Tibial artery (tissue), 4 donors: ENCODE data around the gene SHISA5.

Experiments
- DNase-seq, 2 donors: peaks; one replicate each; pipeline ENCODE4 v3.0.0-alpha.2; 2019
- H3K27ac ChIP-seq, 2 donors: fragments of 200-600 bp; sonication (generic) in 1 of 2; 1 replicate in 1 of 2; 2 replicates in 1 of 2; pipeline ENCODE4 v1.5.1; 2018 to 2019; ENCODE audit warnings: mild to moderate bottlenecking in 1 of 2
- H3K27me3 ChIP-seq, 2 donors: fragments of 200-600 bp; sonication (generic) in 1 of 2; one replicate each; pipeline versions ENCODE4 v1.5.1 to v1.6.0; 2016 to 2019
- H3K36me3 ChIP-seq, 3 donors: fragments of 200-600 bp; sonication (generic) in 2 of 3; one replicate each; pipeline ENCODE4 v1.5.1; 2016 to 2019; ENCODE audit warnings: mild to moderate bottlenecking in 2 of 3
- H3K4me1 ChIP-seq, 4 donors: fragments of 200-600 bp; sonication (generic) in 2 of 4; 1 replicate in 3 of 4; 2 replicates in 1 of 4; pipeline ENCODE4 v1.5.1; 2016 to 2019
- H3K4me3 ChIP-seq, 2 donors: fragments of 200-600 bp; sonication (generic) in 1 of 2; 1 replicate in 1 of 2; 2 replicates in 1 of 2; pipeline ENCODE4 v1.5.1; 2018 to 2019; ENCODE audit warnings: mild to moderate bottlenecking in 2 of 2
- H3K9me3 ChIP-seq, 3 donors: fragments of 200-600 bp; sonication (generic) in 1 of 3; one replicate each; pipeline ENCODE4 v1.5.1; 2016 to 2019
- intact Hi-C: fragments of 100-400 bp; cut with DNase I; formaldehyde crosslinking; loops from one replicate; pipeline ENCODE4 v1.15.0; 2023; ENCODE audit warnings: low total_unique reads
- TF ChIP-seq, protein P1 (sequence below), 2 experiments: fragments of 200-600 bp in 1 of 2; fragments of 450-650 bp in 1 of 2; IDR thresholded peaks; one replicate each; pipeline ENCODE4 v1.5.1; 2017 to 2019; ENCODE audit warnings: antibody characterized with exemption in 2 of 2, mild to moderate bottlenecking in 1 of 2, moderate library complexity in 1 of 2

The SHISA5 gene

DNA sequence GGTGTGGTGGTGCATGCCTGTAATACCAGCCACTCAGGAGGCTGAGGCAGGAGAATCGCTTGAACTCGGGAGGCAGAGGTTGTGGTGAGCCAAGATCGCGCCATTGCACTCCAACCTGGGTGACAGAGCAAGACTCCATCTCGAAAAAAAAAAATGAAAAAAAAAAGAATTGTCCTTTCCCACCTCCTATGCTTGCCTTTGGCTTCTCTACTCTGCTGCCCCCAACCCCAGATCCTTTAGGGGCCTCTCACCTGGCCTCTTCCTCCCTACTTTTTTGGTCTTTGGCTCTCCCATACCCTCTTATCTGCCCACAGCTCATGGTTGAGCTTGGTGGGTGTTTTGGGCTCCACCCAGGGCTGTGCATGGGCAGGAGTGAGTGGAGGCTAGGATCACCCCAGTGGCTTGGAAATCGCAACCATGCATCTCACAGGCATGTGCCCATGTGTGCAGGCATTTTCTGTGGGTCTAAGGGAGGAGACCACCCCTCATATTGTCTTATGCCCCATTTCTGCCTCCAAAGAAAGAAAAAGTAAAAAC lies 2.1 kb upstream of the SHISA5 start:
- no peaks in the 10 kb centered on the region for H3K9me3 ChIP-seq
- no peak overlapping the region for H3K27ac ChIP-seq
- intact Hi-C loops, result loop anchor here (5.0 kb wide), 1 partner anchor 39 kb away; a partner anchor contains a TSS
- no peak overlapping the region for H3K4me3 ChIP-seq
- H3K4me1 ChIP-seq, result peaks cover 0 to 35% (median 26%) of the 10 kb centered on the region in 4 donors
- peaks cover 0 to under 1% (median 0%) of the 10 kb centered on the region in 3 donors for H3K36me3 ChIP-seq
- H3K27me3 ChIP-seq, result no peaks in the 10 kb centered on the region
- peak in 1 of 2 donors; percentile 33 for DNase-seq
- TF ChIP-seq, protein P1, sequence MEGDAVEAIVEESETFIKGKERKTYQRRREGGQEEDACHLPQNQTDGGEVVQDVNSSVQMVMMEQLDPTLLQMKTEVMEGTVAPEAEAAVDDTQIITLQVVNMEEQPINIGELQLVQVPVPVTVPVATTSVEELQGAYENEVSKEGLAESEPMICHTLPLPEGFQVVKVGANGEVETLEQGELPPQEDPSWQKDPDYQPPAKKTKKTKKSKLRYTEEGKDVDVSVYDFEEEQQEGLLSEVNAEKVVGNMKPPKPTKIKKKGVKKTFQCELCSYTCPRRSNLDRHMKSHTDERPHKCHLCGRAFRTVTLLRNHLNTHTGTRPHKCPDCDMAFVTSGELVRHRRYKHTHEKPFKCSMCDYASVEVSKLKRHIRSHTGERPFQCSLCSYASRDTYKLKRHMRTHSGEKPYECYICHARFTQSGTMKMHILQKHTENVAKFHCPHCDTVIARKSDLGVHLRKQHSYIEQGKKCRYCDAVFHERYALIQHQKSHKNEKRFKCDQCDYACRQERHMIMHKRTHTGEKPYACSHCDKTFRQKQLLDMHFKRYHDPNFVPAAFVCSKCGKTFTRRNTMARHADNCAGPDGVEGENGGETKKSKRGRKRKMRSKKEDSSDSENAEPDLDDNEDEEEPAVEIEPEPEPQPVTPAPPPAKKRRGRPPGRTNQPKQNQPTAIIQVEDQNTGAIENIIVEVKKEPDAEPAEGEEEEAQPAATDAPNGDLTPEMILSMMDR (IDR thresholded peaks at IDR 0.05), result no peak

DNA sequence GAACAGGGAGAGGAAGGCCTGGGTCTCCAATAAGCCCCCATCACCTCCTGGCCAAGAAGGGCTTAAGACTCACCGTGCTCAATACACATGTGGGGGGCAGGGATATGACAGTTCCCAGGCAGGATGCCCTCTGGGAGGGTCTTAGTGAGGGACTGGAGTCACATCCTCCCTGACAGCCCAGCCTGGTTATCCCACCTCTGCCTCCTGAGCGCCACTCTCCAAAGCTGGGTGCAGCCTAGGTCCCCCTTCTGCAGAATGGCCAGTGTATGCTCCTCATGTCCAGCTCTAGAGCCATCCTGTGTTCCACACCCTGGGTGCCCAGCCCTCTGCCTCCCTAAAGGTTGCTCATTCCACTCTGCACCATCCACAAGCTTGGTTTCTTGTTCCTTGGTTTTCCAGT lies 1.2 kb upstream of the SHISA5 start:
- Histone ChIP-seq H3K36me3 (peaks cover 0 to 10% (median 5%) of the 10 kb centered on the region in 3 donors), H3K9me3 (no peaks in the 10 kb centered on the region), H3K4me1 (peaks cover 0 to 35% (median 26%) of the 10 kb centered on the region in 4 donors), H3K27ac (peak overlapping the region; percentile 92 to 99), H3K27me3 (no peaks in the 10 kb centered on the region), H3K4me3 (peak overlapping the region; percentile 75 to 85)
- intact Hi-C loops, result loop anchor here (5.0 kb wide), 1 partner anchor 38 kb away; a partner anchor contains a TSS
- TF ChIP-seq, protein P1 (IDR thresholded peaks at IDR 0.05), result no peak
- DNase-seq, result no peak

DNA sequence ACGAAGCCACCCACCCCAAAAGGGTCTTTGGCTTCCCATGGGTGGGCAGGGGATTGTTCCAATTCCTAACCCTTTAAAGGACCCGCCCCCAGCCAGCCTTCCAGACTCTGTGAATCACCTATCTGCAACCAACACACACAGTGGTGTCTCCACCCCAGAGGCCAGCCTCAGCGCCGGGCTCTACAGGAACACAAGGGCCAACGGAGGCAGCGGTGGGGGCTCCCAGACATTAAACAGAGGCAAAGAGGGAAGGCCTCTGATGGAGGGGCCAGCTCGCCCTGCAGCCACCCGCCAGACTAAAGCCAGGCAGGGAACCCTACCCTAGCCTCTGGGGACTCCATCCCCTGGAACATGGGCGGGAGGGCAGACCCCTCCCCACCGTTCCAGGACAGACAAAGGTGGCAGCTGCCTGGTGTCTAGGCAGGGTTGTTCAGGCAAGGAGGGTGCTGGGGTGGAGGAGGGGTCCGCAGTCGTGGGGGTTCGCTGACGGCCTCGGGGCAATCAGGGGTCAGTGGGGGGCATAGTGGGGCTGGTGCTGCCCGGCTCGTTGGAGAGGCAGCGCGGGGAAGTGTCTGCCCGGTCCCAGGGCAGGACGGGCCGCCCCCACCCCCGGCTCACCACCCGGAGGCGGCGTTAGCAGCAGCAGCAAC lies 448 bp downstream of the SHISA5 start:
- Histone ChIP-seq H3K4me1 (peaks cover 0 to 35% (median 26%) of the 10 kb centered on the region in 4 donors), H3K9me3 (no peaks in the 10 kb centered on the region), H3K4me3 (peak overlapping the region; percentile 75 to 85), H3K36me3 (peaks cover 2 to 26% (median 14%) of the 10 kb centered on the region in 3 donors), H3K27ac (peak overlapping the region; percentile 92 to 99), H3K27me3 (no peaks in the 10 kb centered on the region)
- intact Hi-C loops, result no loop called here
- TF ChIP-seq, protein P1 (IDR thresholded peaks at IDR 0.05), result no peak
- peak; percentile 81 to 82 for DNase-seq

DNA sequence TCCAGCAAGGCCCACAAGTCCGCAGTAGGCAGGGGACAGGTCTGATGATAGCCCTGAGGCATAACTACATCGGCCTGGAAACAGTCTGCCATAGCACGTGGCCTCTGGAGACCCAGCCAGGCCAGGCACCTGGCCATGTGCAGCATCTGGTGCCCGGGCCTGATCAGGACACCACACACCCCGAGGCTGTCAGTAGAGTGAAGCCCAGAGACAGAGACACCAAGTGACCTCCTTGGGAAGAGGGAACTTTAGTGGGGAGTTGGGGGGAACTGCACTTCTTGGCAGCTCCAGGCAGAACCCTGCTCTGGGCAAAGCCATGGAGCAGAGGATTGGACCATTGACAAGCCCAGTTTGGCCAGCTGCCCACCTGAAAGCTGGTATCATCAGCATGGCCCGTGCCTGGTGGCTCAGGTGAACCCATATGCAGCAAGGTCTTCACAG lies 1.2 kb downstream of the SHISA5 start:
- intact Hi-C loops, result no loop called here
- TF ChIP-seq, protein P1 (IDR thresholded peaks at IDR 0.05), result no peak
- H3K9me3 ChIP-seq, result no peaks in the 10 kb centered on the region
- peak; percentile 32 to 78 for DNase-seq
- peak overlapping the region; percentile 92 to 99 for H3K27ac ChIP-seq
- peak overlapping the region; percentile 75 to 85 for H3K4me3 ChIP-seq
- no peaks in the 10 kb centered on the region for H3K27me3 ChIP-seq
- peaks cover 6 to 32% (median 22%) of the 10 kb centered on the region in 3 donors for H3K36me3 ChIP-seq
- H3K4me1 ChIP-seq, result peaks cover 0 to 33% (median 24%) of the 10 kb centered on the region in 4 donors

DNA sequence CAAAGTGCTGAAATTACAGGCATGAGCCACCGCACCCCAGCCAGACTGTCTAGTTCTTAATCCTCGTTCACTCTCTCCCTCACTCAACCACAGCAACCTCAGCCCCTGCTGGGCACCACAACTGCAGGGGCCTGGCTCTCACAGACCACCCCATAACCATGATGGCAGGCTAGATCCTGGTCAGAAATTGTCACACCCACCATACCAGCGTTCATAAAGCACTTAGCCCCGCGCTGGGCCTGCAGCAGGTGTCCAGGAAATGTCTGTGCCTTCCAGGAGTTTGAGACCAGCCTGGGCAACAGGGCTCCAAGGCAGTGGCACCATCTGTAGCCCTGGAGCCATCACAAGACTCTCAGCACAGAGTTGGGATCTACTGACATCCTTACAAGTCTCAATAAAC lies 1.9 kb downstream of the SHISA5 start:
- H3K27ac ChIP-seq, result peak overlapping the region; percentile 92 to 99
- intact Hi-C loops, result no loop called here

More for the DNA sequence above, 1.9 kb downstream of the SHISA5 start:
- Histone ChIP-seq H3K27me3 (no peaks in the 10 kb centered on the region), H3K36me3 (peaks cover 6 to 32% (median 28%) of the 10 kb centered on the region in 3 donors), H3K4me3 (no peak overlapping the region), H3K4me1 (peaks cover 0 to 28% (median 22%) of the 10 kb centered on the region in 4 donors), H3K9me3 (no peaks in the 10 kb centered on the region)
- DNase-seq, result no peak
- TF ChIP-seq, protein P1 (IDR thresholded peaks at IDR 0.05), result no peak
